ENCODE measurements around the gene CHCHD6. TPM values are rescaled to one million over a fixed set of nuclear protein-coding genes. Genes with fewer than 3 reads are reported as not detected.

Gene CHCHD6, protein sequence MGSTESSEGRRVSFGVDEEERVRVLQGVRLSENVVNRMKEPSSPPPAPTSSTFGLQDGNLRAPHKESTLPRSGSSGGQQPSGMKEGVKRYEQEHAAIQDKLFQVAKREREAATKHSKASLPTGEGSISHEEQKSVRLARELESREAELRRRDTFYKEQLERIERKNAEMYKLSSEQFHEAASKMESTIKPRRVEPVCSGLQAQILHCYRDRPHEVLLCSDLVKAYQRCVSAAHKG
- 8.3 and 12.6 TPM in 2 replicates for total RNA-seq

DNA sequence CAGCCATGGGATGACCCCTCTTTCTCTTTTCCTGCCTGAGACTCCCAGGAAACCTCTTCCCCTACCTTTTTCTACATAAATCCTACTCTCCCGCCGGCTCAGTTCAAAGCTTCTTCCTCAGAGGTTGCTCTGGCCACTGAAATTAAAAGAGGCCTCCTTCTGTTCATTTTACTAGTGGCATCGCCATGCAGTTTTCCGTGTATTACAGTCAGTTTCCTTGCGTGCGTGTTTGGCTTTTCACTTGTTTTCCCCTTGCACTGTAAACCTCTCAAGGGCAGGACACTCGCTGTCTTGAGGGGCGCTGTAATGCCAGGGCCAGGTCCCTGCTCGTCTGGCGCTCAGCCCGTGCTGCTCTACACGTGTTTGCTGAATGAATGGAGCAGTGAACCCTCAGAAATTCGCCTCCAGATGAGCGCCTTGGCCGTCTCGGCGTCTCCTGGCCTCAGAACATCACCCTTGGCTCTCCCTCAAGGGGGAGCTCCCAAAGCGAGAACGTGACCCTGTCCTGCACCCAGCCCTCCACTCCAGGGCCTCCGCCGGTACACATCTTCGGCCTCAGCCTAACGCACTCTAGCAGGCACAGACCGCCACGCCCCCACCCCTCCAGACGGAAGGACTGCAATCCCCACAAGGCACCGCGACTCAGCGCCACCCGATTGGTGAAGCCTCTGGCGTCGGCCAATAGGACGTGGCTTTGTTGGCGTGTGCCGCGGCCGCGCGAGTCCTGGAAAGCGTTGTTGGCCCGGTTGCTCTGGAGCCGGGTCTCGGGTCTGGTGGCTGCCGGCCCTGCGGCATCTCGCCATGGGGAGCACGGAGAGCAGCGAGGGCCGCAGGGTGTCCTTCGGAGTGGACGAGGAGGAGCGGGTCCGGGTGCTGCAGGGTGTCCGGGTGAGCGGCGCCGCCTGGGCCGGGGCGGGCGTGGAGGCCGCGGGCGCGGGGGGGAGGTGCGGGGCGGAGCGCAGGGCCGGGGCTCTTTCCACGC, at the start of gene CHCHD6:
TSS of gene CHCHD6 (plus strand) at position 729 of the 982 bp plus-strand sequence. CDS start at position 802, 73 bp downstream.
- DNase-seq (ENCODE audit: low read depth), result peak; percentile 83

DNA sequence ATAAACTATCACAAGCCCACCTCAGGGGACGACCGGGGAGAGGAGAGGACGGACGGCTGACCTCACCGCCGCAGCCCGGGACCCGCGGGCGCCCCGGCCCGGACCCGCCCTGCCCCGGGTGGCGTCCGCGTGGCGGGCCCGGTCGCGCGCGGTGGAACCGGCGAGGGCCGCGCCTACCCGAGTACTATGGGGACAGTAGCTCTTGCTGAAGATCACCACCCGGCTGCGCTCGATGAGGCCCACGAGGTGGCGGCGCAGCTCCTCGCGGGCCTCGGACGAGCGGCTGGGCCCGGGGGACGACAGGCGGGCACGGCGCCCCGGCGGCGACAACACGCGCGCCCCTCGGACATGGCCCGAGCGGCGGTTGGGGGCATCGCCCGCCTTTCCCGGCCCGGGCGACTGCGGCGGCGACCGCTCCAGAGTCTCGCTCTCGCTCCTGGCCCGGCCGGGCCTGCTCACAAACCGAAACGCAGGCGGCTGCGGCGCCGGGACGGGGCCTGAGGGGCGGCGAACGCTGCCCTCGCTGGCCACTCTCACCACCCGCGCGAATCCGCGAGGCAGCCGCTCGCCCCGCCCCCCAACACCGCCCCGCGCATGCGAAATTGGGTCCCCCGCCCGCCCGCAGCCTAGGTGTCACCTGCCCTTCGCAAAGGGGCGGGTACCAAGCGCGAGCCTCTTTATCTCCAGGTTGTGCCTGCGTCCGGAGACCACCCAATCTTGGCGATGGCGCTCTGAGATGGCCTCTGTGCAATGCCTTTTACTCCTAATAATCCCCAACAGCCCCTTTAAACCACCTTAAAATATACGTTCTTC, 49.3 kb upstream of the CHCHD6 start, which contains the start of gene TXNRD3:
TSS of gene TXNRD3 (minus strand) at position 554 of the 813 bp plus-strand sequence.
- peak; percentile 13 for DNase-seq (ENCODE audit: low read depth)

DNA sequence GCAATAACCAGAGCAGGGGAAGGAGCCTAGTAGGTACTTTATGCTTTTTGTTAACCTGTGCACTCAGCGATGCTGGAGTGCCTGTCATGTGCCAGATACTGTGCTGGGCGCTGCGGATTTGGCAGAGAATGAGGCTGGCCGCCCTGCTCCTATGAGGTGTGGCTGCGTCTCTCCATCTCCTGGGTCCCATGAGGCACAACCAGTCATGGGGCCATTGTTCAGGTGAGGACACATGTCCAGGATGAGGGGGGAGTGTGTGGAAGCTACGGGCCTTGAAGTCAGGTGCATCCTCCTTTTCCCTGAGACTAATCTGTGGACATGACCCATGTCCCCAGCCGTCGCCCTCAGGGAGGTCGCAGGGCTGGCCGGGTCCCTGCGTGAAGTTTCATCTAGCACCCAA, 48.2 kb upstream of the CHCHD6 start:
- DNase-seq (ENCODE audit: low read depth), result no peak

DNA sequence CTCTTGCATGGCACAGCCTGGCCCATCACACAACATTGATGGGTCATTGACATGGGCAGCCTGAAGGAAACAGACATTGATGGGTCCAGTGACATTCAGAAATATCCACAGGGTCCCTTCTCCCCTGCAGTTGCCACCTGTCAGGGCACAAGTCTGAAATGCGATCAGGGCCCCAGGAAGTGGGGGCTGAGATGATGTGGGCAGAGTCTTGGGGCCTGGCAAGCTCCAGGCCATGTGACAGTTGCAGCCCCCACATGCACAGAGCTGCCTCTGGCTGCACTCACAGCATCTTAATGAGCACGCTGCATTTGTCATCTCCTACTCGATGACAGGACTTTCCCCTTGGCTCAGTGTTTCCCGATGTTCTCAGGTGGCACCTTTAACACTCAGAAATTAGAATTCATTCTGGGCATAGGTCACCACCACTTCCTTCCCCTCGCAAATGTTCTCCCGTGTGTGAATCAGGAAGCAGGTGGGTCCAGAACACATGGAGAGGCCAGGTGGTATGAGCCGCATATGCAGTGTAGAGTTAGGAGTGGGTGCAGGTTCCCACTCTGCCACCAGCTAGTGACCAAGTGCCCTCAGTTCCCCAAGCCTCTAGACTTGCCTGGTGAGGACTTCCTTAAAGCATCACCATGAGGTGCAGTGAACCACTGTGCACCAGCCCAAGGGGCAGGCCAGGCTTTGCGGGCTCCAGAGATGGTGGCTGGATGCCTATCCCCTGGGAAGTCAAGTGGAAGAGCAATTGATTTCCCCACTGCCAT, 47.5 kb upstream of the CHCHD6 start:
- no peak for DNase-seq (ENCODE audit: low read depth)

DNA sequence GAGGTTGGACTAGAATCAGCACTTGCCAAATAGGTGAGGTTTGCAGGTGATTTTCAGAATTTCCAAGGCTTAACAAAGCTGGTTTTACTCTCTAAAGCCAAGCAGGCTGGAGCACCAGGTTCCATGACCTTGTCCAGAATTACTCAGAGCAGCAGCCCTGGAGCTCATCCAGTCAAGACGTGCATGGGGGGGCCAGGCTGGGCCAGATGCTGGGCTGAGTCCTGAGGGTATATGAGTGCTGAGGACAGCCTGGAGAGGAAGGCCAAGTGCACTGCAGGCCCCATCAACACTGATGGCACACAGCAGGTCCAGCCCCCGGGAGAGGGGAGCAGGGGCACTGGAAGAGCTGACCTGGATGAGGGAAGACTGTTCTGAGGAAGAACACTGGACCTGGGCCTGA, 46.1 kb upstream of the CHCHD6 start:
- no peak for DNase-seq (ENCODE audit: low read depth)

DNA sequence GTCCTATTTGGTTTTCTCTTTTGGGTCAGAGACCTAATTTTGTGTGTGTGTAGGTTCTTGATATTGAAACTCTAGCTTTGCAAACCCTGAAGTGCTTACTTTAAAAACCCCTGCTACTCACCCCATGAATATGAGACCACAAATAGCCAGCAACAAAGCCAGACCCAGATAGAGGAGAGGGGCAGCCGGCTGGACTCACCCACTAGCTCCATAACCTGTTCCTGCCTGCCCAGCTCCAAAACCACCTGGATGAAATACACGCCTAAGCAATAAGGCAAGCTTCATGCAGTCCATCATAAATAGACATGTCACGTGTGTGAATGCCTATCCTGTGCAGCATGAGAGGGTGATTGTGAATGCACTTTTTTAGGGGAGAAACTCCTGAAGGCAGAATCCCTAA, 45.5 kb upstream of the CHCHD6 start:
- no peak for DNase-seq (ENCODE audit: low read depth)

DNA sequence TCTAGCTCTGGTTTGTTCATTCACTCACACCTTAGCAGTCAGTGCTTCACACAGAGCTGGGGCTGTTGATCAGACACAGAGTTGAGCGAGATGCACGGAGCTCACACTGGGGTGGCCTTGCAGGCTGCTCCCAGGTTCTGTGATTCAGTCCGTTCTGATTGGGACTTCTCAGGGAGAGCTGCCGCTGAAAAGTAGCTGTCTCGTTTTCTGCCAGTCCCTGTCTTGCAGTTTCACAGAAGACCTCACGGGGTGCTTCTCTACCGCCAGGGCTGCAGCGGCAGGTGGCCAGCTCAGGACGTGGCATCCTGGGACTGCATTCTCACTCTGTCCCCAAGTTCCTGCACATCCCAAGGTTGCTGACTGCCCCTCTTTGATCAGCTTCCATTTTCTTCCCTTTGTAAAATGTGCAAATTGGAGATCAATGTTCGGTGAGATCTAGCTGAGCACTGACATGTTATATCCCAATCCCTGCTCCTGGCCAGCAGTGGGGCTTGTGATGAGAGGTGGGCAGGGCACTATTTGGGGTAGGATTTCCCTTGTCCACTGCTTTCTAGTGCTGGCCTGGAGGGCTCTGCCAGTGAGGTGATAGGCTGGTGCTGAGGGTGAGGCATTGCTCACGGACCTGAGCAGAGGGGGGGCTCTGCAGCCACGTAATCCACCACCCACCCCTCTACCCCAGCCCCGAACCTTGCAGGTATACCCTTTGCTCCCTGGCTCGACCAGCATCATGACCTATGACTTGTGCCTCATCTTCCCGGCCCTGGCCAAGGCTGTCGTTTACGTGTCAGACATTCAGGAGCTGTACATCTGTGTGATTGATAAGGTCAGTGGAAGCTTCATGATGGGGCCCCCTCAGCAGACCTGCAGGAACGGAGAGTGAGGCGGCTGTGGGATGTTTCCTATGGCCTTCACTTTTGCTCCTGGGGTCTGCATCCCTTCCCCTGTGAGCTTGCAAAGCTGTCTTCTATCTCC, 43.8 kb upstream of the CHCHD6 start:
- no peak for DNase-seq (ENCODE audit: low read depth)

DNA sequence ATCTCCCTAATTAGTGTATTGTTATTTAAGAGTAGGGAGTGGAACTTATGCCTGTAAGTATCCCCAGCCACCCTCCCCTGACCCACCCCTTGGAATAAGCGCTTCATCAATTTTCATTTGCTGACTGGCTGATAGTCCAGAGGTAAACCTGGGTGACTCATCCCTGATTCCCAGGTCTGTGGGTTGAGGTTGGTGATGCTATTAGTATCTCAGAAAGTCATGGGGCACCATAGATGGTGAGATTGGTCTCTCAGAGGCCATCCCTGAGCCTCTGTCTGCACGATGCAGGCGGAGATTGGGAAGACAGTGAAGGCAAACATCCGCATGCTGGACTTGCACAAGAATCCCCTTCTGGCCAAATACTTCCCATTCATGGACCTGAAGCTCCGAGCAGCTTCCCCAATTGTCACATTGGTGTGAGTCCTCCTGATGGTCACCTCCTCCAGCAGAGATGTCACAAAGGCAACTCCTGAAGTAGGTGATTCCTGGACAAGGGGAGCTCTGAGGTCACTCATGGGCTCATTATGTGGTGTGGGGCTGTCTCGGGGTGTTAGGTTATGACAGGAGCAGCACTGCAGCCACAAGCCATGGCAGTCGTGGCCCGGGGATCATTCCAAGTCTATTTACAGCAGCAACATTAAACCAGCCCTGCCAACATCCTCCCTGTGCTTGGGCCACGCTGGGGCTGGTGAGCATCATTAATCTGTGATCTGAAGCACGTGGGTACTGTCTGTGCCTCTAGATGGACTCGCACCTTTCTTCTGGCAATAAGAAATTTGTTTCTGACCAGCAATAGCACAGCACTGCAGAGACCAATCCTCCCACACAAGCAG, 42.3 kb upstream of the CHCHD6 start:
- DNase-seq (ENCODE audit: low read depth), result no peak

DNA sequence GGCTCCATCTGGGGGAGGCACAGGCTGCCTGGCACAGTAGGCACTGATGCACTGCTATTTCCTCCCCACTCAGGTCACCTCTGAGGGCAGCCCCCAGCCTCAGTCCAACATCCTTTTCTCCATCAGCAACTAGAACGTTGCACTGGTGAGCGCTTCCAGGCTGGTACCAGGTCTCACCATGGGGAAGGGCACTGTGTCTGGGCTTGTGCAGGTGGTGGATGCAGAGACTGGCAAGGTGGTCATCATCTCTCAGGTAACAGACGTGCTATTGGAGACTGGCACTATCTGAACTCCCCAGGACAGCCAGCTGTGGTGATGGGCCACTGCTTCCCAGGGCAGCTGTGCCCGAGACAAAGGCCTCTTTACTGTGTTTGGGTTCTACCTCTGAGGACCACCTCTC, 40.8 kb upstream of the CHCHD6 start:
- no peak for DNase-seq (ENCODE audit: low read depth)

DNA sequence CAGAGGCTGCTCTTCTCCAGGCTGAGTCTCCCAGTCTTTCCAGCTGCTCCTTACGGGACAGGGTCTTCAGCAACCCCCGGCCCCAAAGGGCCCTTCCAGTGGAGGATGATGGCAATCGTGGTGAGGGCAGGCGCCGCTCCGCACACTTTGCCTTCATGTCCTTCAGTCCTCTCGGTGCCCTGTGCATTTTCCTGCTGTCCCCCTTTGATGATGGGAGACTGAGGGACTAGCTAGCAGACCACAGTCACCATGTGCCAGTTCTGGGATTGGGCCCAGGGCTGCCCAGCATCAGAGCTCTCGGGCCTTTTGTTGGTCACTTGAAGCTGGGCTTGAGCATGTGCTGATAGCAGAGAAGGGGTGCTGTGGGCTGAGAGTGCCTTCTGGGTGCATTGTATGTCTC, 40.3 kb upstream of the CHCHD6 start:
- no peak for DNase-seq (ENCODE audit: low read depth)

DNA sequence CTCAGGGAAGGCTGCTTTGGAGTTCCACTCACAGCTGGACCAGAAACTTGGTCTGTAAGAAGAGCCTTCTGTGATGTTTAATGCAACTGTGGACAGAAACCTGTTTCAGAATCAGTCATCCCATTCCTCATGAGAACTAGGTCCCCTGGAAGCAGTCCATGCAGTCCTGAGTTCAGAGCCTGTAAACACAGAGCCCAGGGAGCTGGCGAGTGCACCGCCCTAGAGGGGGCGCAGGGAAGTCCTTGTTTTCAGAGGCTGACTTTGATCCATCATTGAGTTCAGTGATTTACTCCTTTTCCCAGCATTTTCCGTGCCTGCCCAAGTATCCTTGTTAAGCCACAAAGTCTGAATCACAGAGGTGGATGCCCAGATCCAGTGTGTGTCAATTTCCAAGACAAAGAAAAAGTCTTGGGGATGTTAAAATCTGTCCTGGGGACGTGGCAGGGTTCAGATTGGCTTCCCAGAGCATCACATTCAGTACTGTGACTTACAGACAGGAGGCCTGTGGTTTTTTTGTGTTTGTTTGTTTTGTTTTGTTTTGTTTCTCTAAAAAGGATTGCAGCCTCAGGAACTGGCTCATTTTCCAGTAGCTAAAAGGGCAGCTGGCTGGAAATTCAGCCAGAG, 39.3 kb upstream of the CHCHD6 start:
- DNase-seq (ENCODE audit: low read depth), result peak; percentile 9

DNA sequence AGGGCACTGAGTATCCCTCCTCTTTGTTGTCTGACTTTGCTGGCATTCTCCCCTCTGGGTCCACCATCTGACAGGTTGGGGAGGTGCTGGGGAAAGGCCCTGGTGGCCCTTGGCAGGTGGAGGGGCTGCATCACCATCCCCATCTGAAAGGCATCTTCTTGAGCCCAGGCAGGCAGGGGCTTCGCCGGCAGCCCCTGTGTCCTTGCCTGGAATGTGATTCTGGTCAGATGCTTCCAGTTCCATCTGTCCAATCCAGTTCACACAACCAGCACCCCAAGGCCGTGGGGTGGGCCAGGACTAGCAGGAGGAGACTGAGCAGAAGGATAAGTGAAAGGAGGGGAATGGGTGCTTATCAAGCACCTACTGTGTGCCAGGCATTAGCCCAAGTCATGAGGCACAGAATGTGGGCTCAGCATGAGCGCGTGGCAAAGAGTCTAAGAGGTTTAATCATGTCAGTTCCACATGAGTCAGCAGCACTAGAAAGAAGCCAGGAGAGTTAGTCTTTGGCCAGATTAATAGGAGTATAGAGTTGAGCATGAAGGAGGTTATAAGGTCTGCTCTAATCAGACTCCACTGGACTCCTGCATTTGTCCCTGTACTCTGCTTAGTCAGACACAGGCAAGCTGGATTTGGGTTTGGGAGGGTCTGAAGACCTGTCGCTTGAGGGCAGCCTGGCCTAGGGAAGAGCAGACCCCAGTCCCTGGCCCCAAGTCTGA, 38.7 kb upstream of the CHCHD6 start:
- no peak for DNase-seq (ENCODE audit: low read depth)

DNA sequence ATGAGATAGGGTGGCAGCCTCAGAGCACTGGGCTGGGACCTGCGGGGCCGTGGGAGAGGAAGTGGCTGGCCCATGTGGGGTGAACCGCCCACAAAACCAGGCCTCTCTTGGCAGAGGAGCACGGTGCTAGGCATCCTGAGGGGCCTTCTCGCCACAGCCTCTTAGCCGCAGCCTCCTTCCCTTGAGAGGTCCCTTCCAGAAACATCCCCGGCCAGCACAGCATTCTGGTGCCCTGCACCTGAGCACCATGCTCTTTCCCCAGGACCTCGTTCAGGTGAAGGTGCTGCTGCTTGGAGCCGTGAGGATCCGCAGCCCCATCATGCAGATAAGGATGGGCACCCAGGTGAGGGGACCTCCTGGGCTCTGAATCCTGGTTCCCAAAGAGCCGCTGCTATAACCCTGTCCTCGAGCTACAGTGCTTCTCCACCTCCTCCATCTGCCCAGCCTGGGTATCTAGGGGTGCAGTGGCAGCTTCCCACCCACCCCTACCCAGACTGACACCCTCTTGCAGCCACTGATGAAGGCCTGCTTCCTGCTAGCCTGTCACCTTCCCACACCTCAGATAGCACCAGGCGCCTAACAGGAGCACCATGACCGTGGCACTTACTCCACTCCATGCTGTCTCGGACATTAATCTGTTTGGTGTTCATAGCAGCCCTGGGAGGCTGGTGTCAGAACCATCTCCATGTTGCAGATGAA, 37.9 kb upstream of the CHCHD6 start:
- DNase-seq (ENCODE audit: low read depth), result no peak

DNA sequence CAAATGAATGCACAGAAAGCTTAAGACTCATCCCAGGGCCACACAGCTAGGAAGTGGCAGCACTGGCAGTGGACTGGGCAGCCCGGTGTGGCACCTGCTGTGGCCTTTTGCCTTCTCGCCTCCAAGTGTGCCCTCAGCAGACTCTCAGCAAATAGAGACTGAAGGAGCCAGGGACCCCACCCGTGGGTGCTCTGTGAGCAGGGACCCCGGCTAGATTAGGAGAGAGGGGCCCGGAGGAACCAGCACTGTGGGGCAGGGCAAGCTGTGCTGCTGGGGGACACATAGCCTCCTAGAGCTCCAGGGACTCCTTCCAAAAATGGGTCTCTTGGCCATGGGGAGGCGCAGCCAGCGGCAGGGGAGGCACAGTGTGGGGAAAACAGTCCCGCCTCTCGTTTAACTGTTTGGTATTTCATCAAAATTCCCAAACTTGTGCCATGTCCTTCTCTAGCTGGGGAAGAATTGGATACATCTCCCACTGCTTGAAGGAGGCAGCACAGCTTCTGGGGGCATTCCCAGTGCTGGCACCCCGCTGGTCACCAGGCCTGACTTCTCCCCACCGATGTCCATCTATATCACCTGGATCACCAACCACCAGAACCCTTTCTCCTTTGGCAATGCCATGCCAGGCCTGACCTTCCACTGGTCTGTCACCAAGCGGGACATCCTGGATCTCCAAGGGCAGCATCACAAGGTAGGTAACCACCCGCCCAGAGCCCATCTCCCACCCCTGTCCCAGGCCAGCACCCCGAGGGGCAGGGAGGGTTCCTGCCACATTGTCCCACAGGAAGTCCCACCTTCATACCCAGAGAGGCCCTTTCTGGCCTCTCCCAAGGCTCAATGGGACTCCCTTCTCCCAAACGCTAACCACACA, 37.1 kb upstream of the CHCHD6 start:
- no peak for DNase-seq (ENCODE audit: low read depth)

DNA sequence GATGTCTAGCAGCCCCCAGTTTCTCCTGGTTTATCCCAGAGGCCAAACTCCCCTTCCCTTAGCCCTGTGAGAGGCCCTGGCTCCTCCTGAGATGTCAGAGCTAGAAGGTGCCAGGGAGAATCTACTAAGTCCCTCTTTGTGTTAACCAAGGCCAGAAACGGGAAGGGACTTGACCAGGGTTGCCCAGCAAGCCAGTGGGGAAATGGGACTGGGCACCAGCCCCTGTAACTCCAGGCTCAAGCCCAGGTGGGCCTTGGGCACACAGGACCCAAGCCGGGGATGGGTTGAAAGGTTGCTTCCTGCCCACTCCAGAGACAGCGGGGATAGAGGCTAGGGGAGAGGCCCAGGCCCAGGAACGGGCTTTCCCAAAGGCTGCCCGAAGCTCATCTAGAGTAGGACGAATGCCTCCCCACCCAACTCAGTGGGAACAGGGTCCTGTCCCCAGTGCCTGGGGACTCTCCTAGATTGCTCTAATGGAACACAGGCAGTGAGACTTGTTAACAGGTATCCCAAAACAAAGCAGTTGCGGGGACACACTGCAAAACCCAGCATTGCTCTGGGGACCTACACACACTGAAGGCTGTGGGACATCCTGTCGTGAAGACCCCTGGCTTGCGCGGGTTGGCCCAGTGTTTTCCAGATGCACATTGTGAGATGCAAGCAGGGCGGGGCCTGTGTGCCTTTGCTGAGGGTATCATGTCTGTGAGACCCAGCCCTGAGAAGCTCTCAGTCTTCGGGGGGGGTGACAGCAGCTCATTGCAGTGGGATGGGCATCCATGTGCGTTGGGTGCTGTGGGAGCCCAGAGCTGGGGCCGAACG, 36.2 kb upstream of the CHCHD6 start:
- DNase-seq (ENCODE audit: low read depth), result no peak
